HG03039 (cell line): ENCODE data around the gene SNX6.
"Not testable (repeated sequence)": the region's sequence is repeated elsewhere in the genome, so short reads cannot be mapped to it uniquely, and the experiment has no call there.

ENCODE experiments used
- ATAC-seq: cut with Tn5 transposase; IDR thresholded peaks from one replicate; pipeline ENCODE4 v1.9.1; 2021; ENCODE audit warnings: mild to moderate bottlenecking, moderate library complexity; ENCODE audit not compliant: unreplicated experiment

The SNX6 gene

GRCh38 chr14:34527591-34527990 is 102.4 kb downstream of the SNX6 start:
- ATAC-seq = no peak

GRCh38 chr14:34524216-34524615 is 105.7 kb downstream of the SNX6 start:
- ATAC-seq = not testable (repeated sequence)

GRCh38 chr14:34522496-34522895 is 107.5 kb downstream of the SNX6 start:
- no peak for ATAC-seq

GRCh38 chr14:34521071-34521470 is 108.9 kb downstream of the SNX6 start:
- ATAC-seq = not testable (repeated sequence)

- ATAC-seq = not testable (repeated sequence)
Observed at GRCh38 chr14:34520304-34520970, 109.5 kb downstream of the SNX6 start.
